Posterior cingulate gyrus (tissue), 11 donors: ENCODE data around the gene CYP4X1.
A peak's percentile ranks its signal among the peaks of the same experiment; 100 is the strongest.
"Not testable (repeated sequence)": the region's sequence is repeated elsewhere in the genome, so short reads cannot be mapped to it uniquely, and the experiment has no call there.

ENCODE experiments used
- DNase-seq, 10 donors: peaks; one replicate each; pipeline versions ENCODE4 v3.0.0 to v3.0.0-alpha.2; 2020 to 2021; ENCODE audit warnings: mixed read lengths in 3 of 10
- intact Hi-C: fragments of 100-400 bp; cut with DNase I; formaldehyde crosslinking; loops from one replicate; pipeline ENCODE4 v1.15.1; 2023

Gene CYP4X1

DNA sequence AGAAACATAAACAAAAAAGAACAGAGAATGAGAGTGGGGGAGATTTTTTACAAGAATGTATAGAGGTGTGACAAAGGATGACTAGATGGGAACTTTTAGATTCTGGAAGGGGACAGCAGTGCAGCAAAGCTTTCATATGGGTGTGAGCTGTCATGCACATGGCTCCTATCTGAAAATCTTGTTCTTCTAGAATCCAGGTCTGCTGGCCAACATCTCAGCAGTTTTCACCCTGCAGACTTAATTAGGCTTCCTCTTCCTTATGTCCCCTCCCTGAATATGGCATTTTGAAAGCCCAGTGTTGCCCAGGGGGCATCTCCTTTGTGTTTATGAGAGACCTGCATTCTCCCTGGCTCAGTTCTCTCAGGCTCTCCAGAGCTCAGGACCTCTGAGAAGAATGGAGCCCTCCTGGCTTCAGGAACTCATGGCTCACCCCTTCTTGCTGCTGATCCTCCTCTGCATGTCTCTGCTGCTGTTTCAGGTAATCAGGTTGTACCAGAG, 43.7 kb downstream of the CYP4X1 start, which contains the start of gene CYP4Z1:
Gene CYP4Z1, plus strand, starts transcription at position 135 of the 498 bp plus-strand sequence. Its CDS starts 260 bp downstream, at position 395.
- no peak for DNase-seq

GRCh38 chr1:47069080-47069479, 45.6 kb downstream of the CYP4X1 start:
- DNase-seq, result peak in 3 of 10 donors; percentile 35 to 80 (median 67)

More for the DNA sequence above, 43.7 kb downstream of the CYP4X1 start, which contains the start of gene CYP4Z1:
- intact Hi-C loops, result no loop called here

DNA sequence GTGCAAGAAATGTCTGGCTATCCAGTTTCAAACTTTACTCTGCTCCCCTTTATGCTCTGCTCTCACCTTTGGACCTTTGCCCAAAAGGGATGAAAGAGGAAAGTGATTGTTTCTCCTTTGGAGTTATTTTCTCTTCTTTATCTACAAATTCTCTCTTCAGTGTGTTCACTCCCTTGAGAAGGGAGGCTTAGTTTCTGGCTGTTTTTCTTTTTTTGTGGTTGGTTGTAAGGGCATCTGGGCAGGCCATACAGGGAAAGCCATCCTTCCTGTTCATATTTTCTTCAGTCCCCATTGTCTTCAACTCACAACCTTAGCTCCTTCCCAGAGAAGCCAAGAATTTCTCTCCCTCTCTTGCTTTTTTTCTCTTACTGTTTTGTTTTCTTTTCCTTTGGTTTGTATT, 46.0 kb downstream of the CYP4X1 start:
- intact Hi-C loops, DNase-seq: not testable (repeated sequence)

More at GRCh38 chr1:47069080-47069479, 45.6 kb downstream of the CYP4X1 start:
- intact Hi-C loops, result not testable (repeated sequence)

- peak in 2 of 10 donors; percentile 12 to 15 for DNase-seq
- intact Hi-C loops, result not testable (repeated sequence)
Measured at GRCh38 chr1:47089356-47089755, 65.9 kb downstream of the CYP4X1 start.

DNA sequence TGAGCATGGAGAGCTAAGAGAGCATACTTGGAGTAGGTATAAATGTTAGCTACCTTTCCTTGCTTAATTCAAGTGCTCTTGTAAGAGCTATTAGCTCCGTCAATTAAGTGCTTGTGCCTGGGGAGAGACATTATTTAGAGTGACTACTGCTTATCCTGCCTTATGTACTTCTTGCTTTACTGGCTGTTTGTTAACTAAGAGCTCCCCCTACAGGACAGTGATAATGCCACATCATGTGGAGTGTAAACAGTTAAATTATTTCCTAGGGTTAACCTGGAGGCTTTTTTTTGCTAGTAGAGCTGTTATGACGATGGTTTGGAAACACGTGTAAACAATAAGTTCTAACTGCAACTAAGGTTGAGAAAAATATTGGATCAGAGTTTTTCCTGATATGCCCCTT, 68.0 kb downstream of the CYP4X1 start:
- intact Hi-C loops, DNase-seq: not testable (repeated sequence)
